Stimulated activated CD4-positive, alpha-beta T cell treated with anti-CD3 and anti-CD28 coated beads, TNF-alpha, amount 100 ng/mL, for 1 hour (primary cell): ENCODE results near the gene AOPEP.
"Not testable (repeated sequence)": the region's sequence is repeated elsewhere in the genome, so short reads cannot be mapped to it uniquely, and the experiment has no call there.

ENCODE experiments used
- DNase-seq, 3 donors: peaks; one replicate each; pipeline ENCODE4 v3.0.0-alpha.2; 2020; ENCODE audit warnings: low read depth in 3 of 3, low spot score in 1 of 3

The AOPEP gene

GRCh38 chr9:94867281-94867841 is 140.9 kb downstream of the AOPEP start:
- DNase-seq = no peak

- DNase-seq = no peak
Observed at GRCh38 chr9:94867842-94868312, 141.4 kb downstream of the AOPEP start.

- DNase-seq = no peak
Observed at GRCh38 chr9:94868464-94868863, 142.0 kb downstream of the AOPEP start.

GRCh38 chr9:94869415-94869843 is 142.9 kb downstream of the AOPEP start:
- DNase-seq = no peak

- no peak for DNase-seq
Observed at GRCh38 chr9:94870465-94870792, 143.9 kb downstream of the AOPEP start.

- no peak for DNase-seq
Observed at GRCh38 chr9:94870793-94871558, 144.5 kb downstream of the AOPEP start.

GRCh38 chr9:94872083-94872833 is 145.8 kb downstream of the AOPEP start:
- no peak for DNase-seq

GRCh38 chr9:94872891-94873511 is 146.5 kb downstream of the AOPEP start:
- no peak for DNase-seq

- no peak for DNase-seq
Observed at GRCh38 chr9:94874316-94874715, 147.8 kb downstream of the AOPEP start.

- no peak for DNase-seq
Observed at GRCh38 chr9:94875300-94876020, 149.0 kb downstream of the AOPEP start.

- not testable (repeated sequence) for DNase-seq
Observed at GRCh38 chr9:94878804-94879203, 152.3 kb downstream of the AOPEP start.

GRCh38 chr9:94879230-94879629 is 152.7 kb downstream of the AOPEP start:
- DNase-seq = no peak

- DNase-seq = no peak
Observed at GRCh38 chr9:94881023-94881422, 154.5 kb downstream of the AOPEP start.

- no peak for DNase-seq
Observed at GRCh38 chr9:94881454-94881853, 155.0 kb downstream of the AOPEP start.

- DNase-seq = no peak
Observed at GRCh38 chr9:94881940-94882339, 155.4 kb downstream of the AOPEP start.

GRCh38 chr9:94882966-94883641 is 156.6 kb downstream of the AOPEP start:
- no peak for DNase-seq

GRCh38 chr9:94885854-94886447 is 159.5 kb downstream of the AOPEP start:
- no peak for DNase-seq

- DNase-seq = no peak
Observed at GRCh38 chr9:94887721-94888120, 161.2 kb downstream of the AOPEP start.

GRCh38 chr9:94888775-94889174 is 162.3 kb downstream of the AOPEP start:
- no peak for DNase-seq

- DNase-seq = no peak
Observed at GRCh38 chr9:94889628-94890027, 163.1 kb downstream of the AOPEP start.
